ENCODE data around the gene LRMDA.
"Not testable (repeated sequence)": the region's sequence is repeated elsewhere in the genome, so short reads cannot be mapped to it uniquely, and the experiment has no call there.

Gene LRMDA

GRCh38 chr10:75611172-75611992 lies 180.0 kb downstream of the LRMDA start:
- intact Hi-C loops (cut with DNase I), result no loop called here
- DNase-seq, result no peak

- DNase-seq, result no peak
- intact Hi-C loops (cut with DNase I), result no loop called here
Measured at GRCh38 chr10:75611993-75612372, 180.6 kb downstream of the LRMDA start.

GRCh38 chr10:75612904-75613684 lies 181.7 kb downstream of the LRMDA start:
- intact Hi-C loops (cut with DNase I), result no loop called here
- DNase-seq, result peak in 2 of 42 donors; percentile 9 to 29

GRCh38 chr10:75613685-75614504 lies 182.5 kb downstream of the LRMDA start:
- peak in 1 of 42 donors; percentile 31 for DNase-seq
- intact Hi-C loops (cut with DNase I), result no loop called here

- intact Hi-C loops (cut with DNase I), result no loop called here
- DNase-seq, result no peak
Measured at GRCh38 chr10:75616076-75616475, 184.7 kb downstream of the LRMDA start.

- intact Hi-C loops (cut with DNase I), result no loop called here
- no peak for DNase-seq
Measured at GRCh38 chr10:75616874-75617478, 185.6 kb downstream of the LRMDA start.

- intact Hi-C loops (cut with DNase I), result no loop called here
- DNase-seq, result no peak
Measured at GRCh38 chr10:75617485-75618155, 186.2 kb downstream of the LRMDA start.

GRCh38 chr10:75619635-75620034 lies 188.2 kb downstream of the LRMDA start:
- DNase-seq, result peak in 3 of 42 donors; percentile 24 to 54 (median 47)
- intact Hi-C loops (cut with DNase I), result no loop called here

- intact Hi-C loops (cut with DNase I), result no loop called here
- DNase-seq, result no peak
Measured at GRCh38 chr10:75620356-75620755, 188.9 kb downstream of the LRMDA start.

- DNase-seq; intact Hi-C loops (cut with DNase I): not testable (repeated sequence)
Measured at GRCh38 chr10:75621003-75621402, 189.6 kb downstream of the LRMDA start.

- intact Hi-C loops (cut with DNase I), result no loop called here
- no peak for DNase-seq
Measured at GRCh38 chr10:75622503-75622902, 191.1 kb downstream of the LRMDA start.

- intact Hi-C loops (cut with DNase I), result no loop called here
- DNase-seq, result no peak
Measured at GRCh38 chr10:75623310-75624093, 192.1 kb downstream of the LRMDA start.

GRCh38 chr10:75624638-75625037 lies 193.2 kb downstream of the LRMDA start:
- intact Hi-C loops (cut with DNase I), result no loop called here
- DNase-seq, result no peak

GRCh38 chr10:75630746-75631145 lies 199.3 kb downstream of the LRMDA start:
- intact Hi-C loops (cut with DNase I), result no loop called here
- DNase-seq, result no peak

GRCh38 chr10:75632805-75633462 lies 201.5 kb downstream of the LRMDA start:
- intact Hi-C loops (cut with DNase I), result no loop called here
- no peak for DNase-seq

GRCh38 chr10:75633568-75633967 lies 202.1 kb downstream of the LRMDA start:
- intact Hi-C loops (cut with DNase I), result no loop called here
- DNase-seq, result no peak

- intact Hi-C loops (cut with DNase I), result no loop called here
Measured at GRCh38 chr10:75634947-75635346, 203.5 kb downstream of the LRMDA start.

More at GRCh38 chr10:75634947-75635346, 203.5 kb downstream of the LRMDA start:
- DNase-seq, result no peak
